IMR-90 (cell line): Measurements from ENCODE around the gene PDYN. TPM values are rescaled to one million over a fixed set of nuclear protein-coding genes. Genes with fewer than 3 reads are reported as not detected.

Experiments used
- ATAC-seq: fragments of 200-7000 bp; cut with Tn5 transposase; 2 replicates; pipeline ENCODE4 v1.9.1; 2020; ENCODE audit warnings: low read depth, mild to moderate bottlenecking, moderate library complexity
- BruUV-seq: library from RNA; stranded (reverse); fragments of 400-500 nt; replicated peaks from 2 replicates; lab custom pipeline; 2021; lab: Mats Ljungman, UMichigan
- CTCF ChIA-PET: fragments of 300-600 bp; formaldehyde crosslinking; extraction: SDS; loops from one replicate; lab custom pipeline; 2021; ENCODE audit warnings: antibody characterized with exemption; lab: Yijun Ruan, JAX
- POLR2A ChIA-PET: fragments of 300-600 bp; sonication (Branson Sonifier 250); formaldehyde crosslinking; loops from one replicate; lab custom pipeline; 2022; ENCODE audit warnings: antibody characterized with exemption; ENCODE audit not compliant: unreplicated experiment; lab: Charles Lee
- DNase-seq: peaks from one replicate; pipeline ENCODE4 v3.0.0; 2013
- H2AFZ ChIP-seq: replicated peaks from 2 replicates; pipeline ENCODE3; 2013; ENCODE audit warnings: low read length, mild to moderate bottlenecking; ENCODE audit not compliant: poor library complexity
- H2AK5ac ChIP-seq: 2 replicates; pipeline ENCODE4 v1.6.1; 2013; ENCODE audit warnings: low read depth, low read length, inconsistent platforms
- H2AK9ac ChIP-seq: replicated peaks from 2 replicates; pipeline ENCODE3; 2013; ENCODE audit warnings: mild to moderate bottlenecking, low read depth, low read length, moderate library complexity; ENCODE audit not compliant: poor library complexity
- H2BK120ac ChIP-seq: 2 replicates; pipeline ENCODE4 v1.6.1; 2013; ENCODE audit warnings: low read depth, low read length, inconsistent platforms
- H2BK15ac ChIP-seq: 3 replicates; pipeline ENCODE4 v1.6.1; 2013; ENCODE audit warnings: low read depth, low read length, inconsistent platforms
- H2BK20ac ChIP-seq: 2 replicates; pipeline ENCODE4 v1.6.1; 2013; ENCODE audit warnings: low read depth, mild to moderate bottlenecking, inconsistent platforms, low read length, moderate library complexity
- H2BK5ac ChIP-seq: 2 replicates; pipeline ENCODE4 v1.6.1; 2013; ENCODE audit warnings: mild to moderate bottlenecking, low read depth, low read length, inconsistent platforms; ENCODE audit not compliant: poor library complexity, severe bottlenecking
- H3K14ac ChIP-seq: replicated peaks from 2 replicates; pipeline ENCODE4 v1.6.1; 2013; ENCODE audit warnings: low read depth, low read length, inconsistent platforms
- H3K18ac ChIP-seq: 2 replicates; pipeline ENCODE4 v1.6.1; 2013; ENCODE audit warnings: low read depth, low read length, control low read depth
- H3K23ac ChIP-seq: 2 replicates; pipeline ENCODE4 v1.6.1; 2013; ENCODE audit warnings: low read depth, low read length, inconsistent platforms
- H3K27ac ChIP-seq: 2 replicates; pipeline ENCODE4 v1.5.1; 2013; ENCODE audit warnings: mild to moderate bottlenecking, control low read depth, low read length; ENCODE audit not compliant: insufficient read depth
- H3K27me3 ChIP-seq: 2 replicates; pipeline ENCODE4 v1.6.1; 2013; ENCODE audit warnings: low read length; ENCODE audit not compliant: control insufficient read depth, insufficient read depth
- H3K36me3 ChIP-seq: 2 replicates; pipeline ENCODE4 v1.6.1; 2013; ENCODE audit warnings: low read length, mixed read lengths; ENCODE audit not compliant: control insufficient read depth, insufficient read depth
- H3K4ac ChIP-seq: 2 replicates; pipeline ENCODE4 v1.6.1; 2013; ENCODE audit warnings: low read depth, low read length, inconsistent platforms
- H3K4me1 ChIP-seq: 2 replicates; pipeline ENCODE4 v1.6.1; 2013; ENCODE audit warnings: low read length, mixed read lengths; ENCODE audit not compliant: control insufficient read depth, insufficient read depth
- H3K4me2 ChIP-seq: 2 replicates; pipeline ENCODE4 v1.6.1; 2013; ENCODE audit warnings: low read depth, mild to moderate bottlenecking, control low read depth, low read length, moderate library complexity
- H3K4me3 ChIP-seq: 2 replicates; pipeline ENCODE4 v1.5.1; 2013; ENCODE audit warnings: low read depth, mild to moderate bottlenecking, control low read depth, low read length, moderate library complexity; ENCODE audit not compliant: insufficient read depth
- H3K56ac ChIP-seq: 2 replicates; pipeline ENCODE4 v1.6.1; 2013; ENCODE audit warnings: low read length, inconsistent platforms; ENCODE audit not compliant: insufficient read depth; ENCODE audit errors: extremely low read depth
- H3K79me1 ChIP-seq, 2 experiments: 2 replicates each; pipeline ENCODE4 v1.6.1; 2013; ENCODE audit warnings: low read length in 2 of 2, inconsistent platforms in 1 of 2, low read depth in 1 of 2
- H3K9ac ChIP-seq: 2 replicates; pipeline ENCODE4 v1.6.1; 2013; ENCODE audit warnings: low read depth, low read length, control low read depth
- H3K9me1 ChIP-seq: 2 replicates; pipeline ENCODE4 v1.6.1; 2013; ENCODE audit warnings: low read length, inconsistent platforms; ENCODE audit not compliant: insufficient read depth
- H3K9me3 ChIP-seq: 2 replicates; pipeline ENCODE4 v1.6.1; 2013; ENCODE audit warnings: low read length; ENCODE audit not compliant: control insufficient read depth, insufficient read depth
- H4K20me1 ChIP-seq: 2 replicates; pipeline ENCODE4 v1.6.1; 2013; ENCODE audit warnings: low read length, inconsistent platforms; ENCODE audit not compliant: insufficient read depth
- H4K5ac ChIP-seq: 2 replicates; pipeline ENCODE4 v1.6.1; 2013; ENCODE audit warnings: mild to moderate bottlenecking, low read depth, low read length, control low read depth
- H4K8ac ChIP-seq, 2 experiments: 2 replicates each; pipeline ENCODE4 v1.6.1; 2013; ENCODE audit warnings: low read depth in 2 of 2, low read length in 2 of 2, control low read depth in 1 of 2, inconsistent platforms in 1 of 2
- H4K91ac ChIP-seq: 2 replicates; pipeline ENCODE4 v1.6.1; 2013; ENCODE audit warnings: low read depth, low read length, inconsistent platforms; ENCODE audit not compliant: insufficient read depth
- CEBPB ChIP-seq: IDR thresholded peaks from 2 replicates; pipeline ENCODE4 v1.6.1; 2012; ENCODE audit warnings: low read depth, low read length, improper control_type of control experiment
- CTCF ChIP-seq: conservative IDR thresholded peaks from 2 replicates; pipeline ENCODE4 v1.5.1; 2012; ENCODE audit warnings: mild to moderate bottlenecking, low read depth, low read length, improper control_type of control experiment
- WGBS, 2 experiments: methylation state at CpG; one replicate each; pipeline versions ENCODE4 v1.1.5 to v1.1.7; 2013; ENCODE audit warnings: missing lambda C conversion rate in 2 of 2; ENCODE audit not compliant: insufficient read length in 1 of 2; ENCODE audit errors: extremely low coverage in 2 of 2; 5-methylcytosine and 5-hydroxymethylcytosine counted together
- dilution Hi-C: fragments of 300-500 bp; cut with HindIII; formaldehyde crosslinking; loops from one replicate; pipeline ENCODE4 v1.14.3; 2018; ENCODE audit warnings: low sequenced_read_pairs; ENCODE audit not compliant: unreplicated experiment
- in situ Hi-C: fragments of 300-500 bp; cut with MboI; formaldehyde crosslinking; loops from 3 replicates; pipeline ENCODE4 v1.14.3; 2019; ENCODE audit warnings: low sequenced_read_pairs, inconsistent platforms, mixed read lengths
- intact Hi-C: fragments of 100-400 bp; cut with micrococcal nuclease; formaldehyde crosslinking; loops from 2 replicates; pipeline ENCODE4 v1.10.0; 2022
- polyA plus RNA-seq, 3 experiments: library from polyadenylated mRNA; depleted of rRNA; stranded (reverse); fragments of >200 nt; gene quantifications; 2 replicates each; pipeline ENCODE4 v1.2.3, GENCODE V29; 2012; ENCODE audit warnings: low replicate concordance in 1 of 3
- total RNA-seq: library from RNA; depleted of rRNA; stranded (reverse); fragments of >200 nt; gene quantifications from 2 replicates; pipeline ENCODE4 v1.2.3, GENCODE V29; 2012

PDYN gene
- total and polyA plus RNA-seq, 2 of the 4 experiments (the other 2 are of a cell fraction), result not detected

GRCh38 chr20:1950836-1951235 lies 43.0 kb downstream of the PDYN start:
- intact Hi-C loops, result no loop called here

More at GRCh38 chr20:1950836-1951235, 43.0 kb downstream of the PDYN start:
- ATAC-seq, result no peak
- H3K9me3 ChIP-seq, result no peaks in the 10 kb centered on the region
- no peak for TF ChIP-seq CEBPB
- no peak for TF ChIP-seq CTCF
- H2BK5ac ChIP-seq, result no peak overlapping the region
- H3K79me1 ChIP-seq, result no peaks in the 10 kb centered on the region
- BruUV-seq, result no TSS peak
- H3K27me3 ChIP-seq, result peaks cover 65% of the 10 kb centered on the region
- CTCF ChIA-PET, result no interaction called here
- no peak overlapping the region for H2AFZ ChIP-seq
- no peak overlapping the region for H3K4me3 ChIP-seq
- 28% methylated on average over 3 of the region's 7 CpGs; no CpG with 5 or more reads in 1 of the 2 experiments for WGBS, 2 experiments
- H3K4me1 ChIP-seq, result peaks cover 2% of the 10 kb centered on the region
- H4K5ac ChIP-seq, result no peak overlapping the region
- H3K4me2 ChIP-seq, result no peak overlapping the region
- no peak overlapping the region for H3K56ac ChIP-seq
- H3K9ac ChIP-seq, result no peak overlapping the region
- H4K8ac ChIP-seq, result no peak overlapping the region
- POLR2A ChIA-PET, result no interaction called here
- H3K23ac ChIP-seq, result no peak overlapping the region
- no peak overlapping the region for H3K4ac ChIP-seq
- no peak overlapping the region for H3K18ac ChIP-seq
- H3K14ac ChIP-seq, result no peak overlapping the region
- no peak for DNase-seq
- H2AK5ac ChIP-seq, result no peak overlapping the region
- in situ Hi-C loops (no loop called here), dilution Hi-C loops (no loop called here)
- H4K20me1 ChIP-seq, result no peaks in the 10 kb centered on the region
- H2BK120ac ChIP-seq, result no peak overlapping the region
- no peak overlapping the region for H2BK15ac ChIP-seq
- no peaks in the 10 kb centered on the region for H3K36me3 ChIP-seq
- H3K9me1 ChIP-seq, result no peaks in the 10 kb centered on the region
- H2BK20ac ChIP-seq, result no peak overlapping the region
- no peak overlapping the region for H3K27ac ChIP-seq
- H4K91ac ChIP-seq, result no peak overlapping the region
- no peak overlapping the region for H2AK9ac ChIP-seq
